Gastrocnemius medialis (tissue), 4 donors: ENCODE results near the gene SMARCE1. TPM values are rescaled to one million over a fixed set of nuclear protein-coding genes. Genes with fewer than 3 reads are reported as not detected.

Experiments
- ATAC-seq, 2 donors: fragments of 150-250 bp; one replicate each; pipeline ENCODE4 v1.9.1; 2016
- DNase-seq, 2 donors: peaks; one replicate each; pipeline ENCODE4 v3.0.0-alpha.2; 2019
- H3K27ac ChIP-seq, 4 donors: fragments of 200-600 bp; sonication (generic); 1 replicate in 1 of 4; 2 replicates in 3 of 4; pipeline ENCODE4 v1.5.1; 2016 to 2018; ENCODE audit warnings: mild to moderate bottlenecking in 2 of 4, moderate library complexity in 1 of 4
- H3K27me3 ChIP-seq, 3 donors: fragments of 200-600 bp; sonication (generic) in 2 of 3; 1 replicate in 1 of 3; 2 replicates in 2 of 3; pipeline versions ENCODE4 v1.5.1 to v1.6.0; 2016 to 2019; ENCODE audit warnings: mild to moderate bottlenecking in 1 of 3, moderate library complexity in 1 of 3
- H3K36me3 ChIP-seq, 2 donors: fragments of 200-600 bp; sonication (generic) in 1 of 2; one replicate each; pipeline ENCODE4 v1.5.1; 2017 to 2018
- H3K4me1 ChIP-seq, 2 donors: fragments of 200-600 bp; sonication (generic) in 1 of 2; one replicate each; pipeline ENCODE4 v1.5.1; 2016 to 2017; ENCODE audit warnings: mild to moderate bottlenecking in 2 of 2
- H3K4me3 ChIP-seq, 4 donors: fragments of 200-600 bp; sonication (generic) in 3 of 4; 1 replicate in 1 of 4; 2 replicates in 3 of 4; pipeline ENCODE4 v1.5.1; 2016 to 2019; ENCODE audit warnings: mild to moderate bottlenecking in 2 of 4
- H3K9me3 ChIP-seq, 3 donors: fragments of 200-600 bp; sonication (generic) in 2 of 3; 1 replicate in 1 of 3; 2 replicates in 2 of 3; pipeline ENCODE4 v1.5.1; 2016 to 2019
- CTCF ChIP-seq, 5 experiments: fragments of 450-650 bp in 3 of 5; fragments of 200-600 bp in 2 of 5; sonication (generic) in 2 of 5; IDR thresholded peaks in 4 of 5; conservative IDR thresholded peaks in 1 of 5; 1 replicate in 4 of 5; 2 replicates in 1 of 5; pipeline ENCODE4 v1.5.1; 2016 to 2019; ENCODE audit warnings: antibody characterized with exemption in 5 of 5, mild to moderate bottlenecking in 3 of 5, moderate library complexity in 3 of 5
- POLR2A ChIP-seq, 2 donors: fragments of 450-650 bp; IDR thresholded peaks; one replicate each; pipeline ENCODE4 v1.6.1; 2017; ENCODE audit warnings: antibody characterized with exemption in 2 of 2, mild to moderate bottlenecking in 2 of 2, moderate library complexity in 2 of 2
- in situ Hi-C, 4 donors: fragments of 200-750 bp; cut with MboI; loops; one replicate each; pipeline versions ENCODE4 v1.15.0 to v1.8.0; 2017; ENCODE audit warnings: low sequenced_read_pairs in 4 of 4
- intact Hi-C: fragments of 100-400 bp; cut with DNase I; formaldehyde crosslinking; loops from one replicate; pipeline ENCODE4 v1.15.1; 2023; ENCODE audit warnings: low total_unique reads
- total RNA-seq, 4 donors: library from RNA; depleted of rRNA; stranded (reverse); fragments of >200 nt; gene quantifications; one replicate each; pipeline versions ENCODE4 v1.1.0 to v1.2.3, GENCODE V29; 2016

Gene SMARCE1
- total RNA-seq, 4 donors from 2014 or later = 48.0 to 74.7 (median 64.5) TPM

GRCh38 chr17:40579471-40579870, 68.1 kb downstream of the SMARCE1 start:
- in situ Hi-C loops = no loop called here
- no peak for ATAC-seq

GRCh38 chr17:40577611-40578065, 70.0 kb downstream of the SMARCE1 start:
- Histone ChIP-seq H3K4me1 (no peaks in the 10 kb centered on the region), H3K27me3 (no peaks in the 10 kb centered on the region), H3K36me3 (no peaks in the 10 kb centered on the region), H3K9me3 (no peaks in the 10 kb centered on the region), H3K4me3 (no peak overlapping the region), H3K27ac (no peak overlapping the region)
- ATAC-seq (no peak), DNase-seq (no peak)
- TF ChIP-seq CTCF (IDR thresholded peaks at IDR 0.05 in 4 of 5, conservative IDR thresholded peaks at IDR 0.05 in 1 of 5) = no peak
- no peak for TF ChIP-seq POLR2A (IDR thresholded peaks at IDR 0.05)
- in situ Hi-C loops = no loop called here
- intact Hi-C loops = no loop called here

More at GRCh38 chr17:40579471-40579870, 68.1 kb downstream of the SMARCE1 start:
- peaks cover 0 to under 1% (median 0%) of the 10 kb centered on the region in 3 donors for H3K27me3 ChIP-seq
- TF ChIP-seq POLR2A (IDR thresholded peaks at IDR 0.05) (no peak), CTCF (IDR thresholded peaks at IDR 0.05 in 4 of 5, conservative IDR thresholded peaks at IDR 0.05 in 1 of 5) (no peak)
- H3K4me1 ChIP-seq = no peaks in the 10 kb centered on the region
- intact Hi-C loops = no loop called here
- H3K36me3 ChIP-seq = no peaks in the 10 kb centered on the region
- H3K27ac ChIP-seq = no peak overlapping the region
- no peak for DNase-seq
- H3K4me3 ChIP-seq = no peak overlapping the region
- no peaks in the 10 kb centered on the region for H3K9me3 ChIP-seq

- no peak for TF ChIP-seq POLR2A (IDR thresholded peaks at IDR 0.05)
- no peak for TF ChIP-seq CTCF (IDR thresholded peaks at IDR 0.05 in 4 of 5, conservative IDR thresholded peaks at IDR 0.05 in 1 of 5)
- H3K27ac ChIP-seq = no peak overlapping the region
- intact Hi-C loops = no loop called here
- ATAC-seq = no peak
- in situ Hi-C loops = no loop called here
- H3K27me3 ChIP-seq = no peaks in the 10 kb centered on the region
- H3K36me3 ChIP-seq = no peaks in the 10 kb centered on the region
- H3K4me1 ChIP-seq = no peaks in the 10 kb centered on the region
- H3K4me3 ChIP-seq = no peak overlapping the region
- H3K9me3 ChIP-seq = no peaks in the 10 kb centered on the region
- no peak for DNase-seq
These were observed 71.4 kb downstream of the SMARCE1 start for GRCh38 chr17:40576113-40576740.

Other genes starting within 250 kb of the SMARCE1 start
- gene TOP2A, start 229.9 kb downstream of the SMARCE1 start, total RNA-seq = 1 to 10 TPM in 2 of 4 donors, under 1 TPM in 2; 0.26 to 1.6 (median 1.0) TPM
- gene IGFBP4, start 204.4 kb downstream of the SMARCE1 start, total RNA-seq = 10 to 100 TPM; 14.5 to 56.8 (median 36.5) TPM
- gene TNS4, start 146.2 kb downstream of the SMARCE1 start, total RNA-seq = under 1 TPM in 1 of 4 donors, not detected in 3; 0.18 TPM
- gene CCR7, start 82.3 kb downstream of the SMARCE1 start, total RNA-seq = under 1 TPM in 1 of 4 donors, not detected in 3; 0.11 TPM
- not detected for gene KRT222, start 17.4 kb upstream of the SMARCE1 start, total RNA-seq
- not detected for gene KRT24, start 55.9 kb upstream of the SMARCE1 start, total RNA-seq
- gene KRT25, start 107.5 kb upstream of the SMARCE1 start, total RNA-seq = not detected
- not detected for gene KRT26, start 124.4 kb upstream of the SMARCE1 start, total RNA-seq
- not detected for gene KRT27, start 134.7 kb upstream of the SMARCE1 start, total RNA-seq
- gene KRT28, start 152.1 kb upstream of the SMARCE1 start, total RNA-seq = not detected
- 10 to 100 TPM in 2 of 4 donors, 1 to 10 TPM in 1, under 1 TPM in 1; 0.20 to 21.9 (median 9.4) TPM for gene KRT10, start 174.8 kb upstream of the SMARCE1 start, total RNA-seq
- not detected for gene KRT12, start 219.4 kb upstream of the SMARCE1 start, total RNA-seq
- gene KRT20, start 237.4 kb upstream of the SMARCE1 start, total RNA-seq = 1 to 10 TPM in 1 of 4 donors, not detected in 3; 2.7 TPM